Measurements from ENCODE around the gene HCFC2. TPM values are rescaled to one million over a fixed set of nuclear protein-coding genes. Genes with fewer than 3 reads are reported as not detected.

Gene HCFC2
- total RNA-seq, 1 donor from 2014 or later, result 16.8 TPM

- DNase-seq (ENCODE audit: low read depth in 2 of 2), result no peak
These were observed 7.8 kb upstream of the HCFC2 start for GRCh38 chr12:104056419-104056972.

- peak in 1 of 2 donors; percentile 42 for DNase-seq (ENCODE audit: low read depth in 2 of 2)
These were observed 6.5 kb upstream of the HCFC2 start for GRCh38 chr12:104057771-104058197.

GRCh38 chr12:104058802-104059201 is 5.5 kb upstream of the HCFC2 start:
- no peak for DNase-seq (ENCODE audit: low read depth in 2 of 2)

GRCh38 chr12:104059963-104060362 is 4.4 kb upstream of the HCFC2 start:
- no peak for DNase-seq (ENCODE audit: low read depth in 2 of 2)

GRCh38 chr12:104060791-104061190 is 3.5 kb upstream of the HCFC2 start:
- peak in 1 of 2 donors; percentile 24 for DNase-seq (ENCODE audit: low read depth in 2 of 2)

- peak in 1 of 2 donors; percentile 37 for DNase-seq (ENCODE audit: low read depth in 2 of 2)
These were observed 660 bp upstream of the HCFC2 start for GRCh38 chr12:104063712-104064030.

- peak in 1 of 2 donors; percentile 34 for DNase-seq (ENCODE audit: low read depth in 2 of 2)
These were observed 604 bp downstream of the HCFC2 start for GRCh38 chr12:104064842-104065427.

- DNase-seq (ENCODE audit: low read depth in 2 of 2), result no peak
These were observed 7.8 kb downstream of the HCFC2 start for GRCh38 chr12:104072099-104072498.

- DNase-seq (ENCODE audit: low read depth in 2 of 2), result no peak
These were observed 9.4 kb downstream of the HCFC2 start for GRCh38 chr12:104073699-104074098.

- no peak for DNase-seq (ENCODE audit: low read depth in 2 of 2)
These were observed 14.7 kb downstream of the HCFC2 start for GRCh38 chr12:104079024-104079423.

- no peak for DNase-seq (ENCODE audit: low read depth in 2 of 2)
These were observed 16.4 kb downstream of the HCFC2 start for GRCh38 chr12:104080764-104081163.

- DNase-seq (ENCODE audit: low read depth in 2 of 2), result no peak
These were observed 19.6 kb downstream of the HCFC2 start for GRCh38 chr12:104083769-104084475.

- no peak for DNase-seq (ENCODE audit: low read depth in 2 of 2)
These were observed 26.4 kb downstream of the HCFC2 start for GRCh38 chr12:104090685-104091084.

GRCh38 chr12:104091136-104091535 is 26.8 kb downstream of the HCFC2 start:
- no peak for DNase-seq (ENCODE audit: low read depth in 2 of 2)

GRCh38 chr12:104094284-104094683 is 30.0 kb downstream of the HCFC2 start:
- DNase-seq (ENCODE audit: low read depth in 2 of 2), result no peak

- DNase-seq (ENCODE audit: low read depth in 2 of 2), result no peak
These were observed 31.0 kb downstream of the HCFC2 start for GRCh38 chr12:104095289-104095688.

- DNase-seq (ENCODE audit: low read depth in 2 of 2), result no peak
These were observed 33.6 kb downstream of the HCFC2 start for GRCh38 chr12:104097954-104098353.

- DNase-seq (ENCODE audit: low read depth in 2 of 2), result no peak
These were observed 41.1 kb downstream of the HCFC2 start for GRCh38 chr12:104105461-104105860.

- DNase-seq (ENCODE audit: low read depth in 2 of 2), result no peak
These were observed 42.6 kb downstream of the HCFC2 start for GRCh38 chr12:104106965-104107364.

- peak; percentile 76 to 89 for DNase-seq (ENCODE audit: low read depth in 2 of 2)
These were observed 44.6 kb downstream of the HCFC2 start for GRCh38 chr12:104108755-104109445.

GRCh38 chr12:104109446-104110271 is 45.3 kb downstream of the HCFC2 start:
- DNase-seq (ENCODE audit: low read depth in 2 of 2), result no peak

All from dermis microvascular lymphatic vessel endothelial cell (primary cell).